H1 (cell line): Measurements from ENCODE around the gene DISC1. TPM values are rescaled to one million over a fixed set of nuclear protein-coding genes. Genes with fewer than 3 reads are reported as not detected.

Experiments
- CTCF ChIA-PET: fragments of 300-600 bp; sonication (Branson Sonifier 250); formaldehyde crosslinking; loops from one replicate; lab custom pipeline; 2021; ENCODE audit not compliant: partially characterized antibody; lab: Charles Lee
- POLR2A ChIA-PET: fragments of 300-600 bp; sonication (Branson Sonifier 250); formaldehyde crosslinking; loops from one replicate; lab custom pipeline; 2021; ENCODE audit warnings: inconsistent platforms; ENCODE audit not compliant: partially characterized antibody; lab: Charles Lee
- DNase-seq, 2 experiments: peaks; one replicate each; pipeline versions ENCODE4 v3.0.0 to v3.0.0-alpha.2; 2010 to 2022; ENCODE audit warnings: low spot score in 2 of 2, low read depth in 1 of 2, mixed read lengths in 1 of 2
- FAIRE-seq: peaks from 2 replicates; lab custom pipeline; 2011; peaks lifted over from hg19 to GRCh38; lab: Jason Lieb, UNC
- H2AFZ ChIP-seq: 2 replicates; pipeline ENCODE4 v1.8.1; 2012; ENCODE audit warnings: low read length, inconsistent platforms
- H2AK5ac ChIP-seq: 2 replicates; pipeline ENCODE4 v1.6.1; 2013; ENCODE audit warnings: low read depth, low read length
- H2BK120ac ChIP-seq: replicated peaks from 2 replicates; pipeline ENCODE3; 2013; ENCODE audit warnings: low read depth, low read length, inconsistent platforms
- H2BK12ac ChIP-seq: 2 replicates; pipeline ENCODE4 v1.6.1; 2013; ENCODE audit warnings: low read depth, low read length
- H2BK15ac ChIP-seq: 2 replicates; pipeline ENCODE4 v1.6.1; 2013; ENCODE audit warnings: low read length
- H2BK20ac ChIP-seq: 2 replicates; pipeline ENCODE4 v1.6.1; 2013; ENCODE audit warnings: low read length
- H2BK5ac ChIP-seq: 2 replicates; pipeline ENCODE4 v1.6.1; 2013; ENCODE audit warnings: low read depth, low read length
- H3K14ac ChIP-seq: 2 replicates; pipeline ENCODE4 v1.6.1; 2013; ENCODE audit warnings: inconsistent platforms; ENCODE audit not compliant: insufficient read length
- H3K18ac ChIP-seq: 2 replicates; pipeline ENCODE4 v1.6.1; 2013; ENCODE audit warnings: low read length; ENCODE audit errors: extremely low read depth
- H3K23ac ChIP-seq: 2 replicates; pipeline ENCODE4 v1.6.1; 2013; ENCODE audit warnings: inconsistent platforms; ENCODE audit not compliant: insufficient read length
- H3K23me2 ChIP-seq: 2 replicates; pipeline ENCODE4 v1.6.1; 2013; ENCODE audit warnings: low read depth, low read length
- H3K27ac ChIP-seq: 2 replicates; pipeline ENCODE4 v1.6.1; 2011; ENCODE audit warnings: low read depth, low read length, inconsistent platforms
- H3K27me3 ChIP-seq, 4 experiments: replicated peaks in 1 of 4; 1 replicate in 1 of 4; 2 replicates in 3 of 4; pipeline versions ENCODE4 v1.6.1 to v1.8.1; 2011 to 2013; ENCODE audit warnings: low read length in 3 of 4, mild to moderate bottlenecking in 3 of 4, inconsistent platforms in 2 of 4, mixed read lengths in 2 of 4, moderate library complexity in 1 of 4; ENCODE audit not compliant: control insufficient read depth in 3 of 4, insufficient read depth in 3 of 4; ENCODE audit errors: extremely low read depth in 1 of 4
- H3K36me3 ChIP-seq, 4 experiments: 2 replicates each; pipeline versions ENCODE4 v1.6.1 to v1.8.1; 2011 to 2013; ENCODE audit warnings: mild to moderate bottlenecking in 4 of 4, low read length in 3 of 4, moderate library complexity in 2 of 4, control low read depth in 1 of 4, inconsistent platforms in 1 of 4; ENCODE audit not compliant: insufficient read depth in 4 of 4, control insufficient read depth in 2 of 4
- H3K4ac ChIP-seq: replicated peaks from 2 replicates; pipeline ENCODE3; 2013; ENCODE audit warnings: low read length, low read depth, mixed read lengths, inconsistent platforms; ENCODE audit not compliant: insufficient read length
- H3K4me1 ChIP-seq, 4 experiments: replicated peaks in 1 of 4; 1 replicate in 1 of 4; 2 replicates in 3 of 4; pipeline versions ENCODE4 v1.6.1 to v1.8.1; 2011 to 2013; ENCODE audit warnings: low read length in 3 of 4, inconsistent platforms in 2 of 4, mixed read lengths in 1 of 4; ENCODE audit not compliant: insufficient read depth in 4 of 4, control insufficient read depth in 3 of 4
- H3K4me2 ChIP-seq, 2 experiments: 2 replicates each; pipeline versions ENCODE4 v1.6.1 to v1.8.1; 2011 to 2013; ENCODE audit warnings: low read depth in 2 of 2, low read length in 2 of 2, control low read depth in 1 of 2, inconsistent platforms in 1 of 2, mild to moderate bottlenecking in 1 of 2; ENCODE audit not compliant: insufficient read depth in 1 of 2
- H3K4me3 ChIP-seq, 4 experiments: fragments of 200-600, 300-600 bp in 1 of 4; sonication (generic), shearing (Covaris generic), sonication (Bioruptor Twin) in 1 of 4; 2 replicates each; pipeline versions ENCODE4 v1.5.1 to v1.8.1; 2011 to 2016; ENCODE audit warnings: low read length in 4 of 4, low read depth in 3 of 4, control low read depth in 2 of 4, inconsistent platforms in 2 of 4, mild to moderate bottlenecking in 2 of 4, mixed read lengths in 1 of 4, moderate library complexity in 1 of 4; ENCODE audit not compliant: insufficient read depth in 2 of 4; ENCODE audit errors: extremely low read depth in 1 of 4
- H3K56ac ChIP-seq: replicated peaks from 2 replicates; pipeline ENCODE3; 2013; ENCODE audit warnings: low read depth, mild to moderate bottlenecking, mixed read lengths, low read length, inconsistent platforms; ENCODE audit not compliant: insufficient read length
- H3K79me1 ChIP-seq: 2 replicates; pipeline ENCODE4 v1.6.1; 2013; ENCODE audit warnings: low read depth, low read length, control low read depth
- H3K79me2 ChIP-seq, 2 experiments: 2 replicates each; pipeline versions ENCODE4 v1.6.1 to v1.8.1; 2012 to 2013; ENCODE audit warnings: low read length in 2 of 2, mild to moderate bottlenecking in 2 of 2, inconsistent platforms in 1 of 2; ENCODE audit not compliant: insufficient read depth in 2 of 2, control insufficient read depth in 1 of 2
- H3K9ac ChIP-seq, 4 experiments: replicated peaks in 1 of 4; 1 replicate in 1 of 4; 2 replicates in 3 of 4; pipeline versions ENCODE4 v1.6.1 to v1.8.1; 2011 to 2013; ENCODE audit warnings: low read depth in 3 of 4, low read length in 3 of 4, control low read depth in 2 of 4, mild to moderate bottlenecking in 2 of 4, moderate library complexity in 2 of 4, inconsistent platforms in 1 of 4; ENCODE audit errors: extremely low read depth in 1 of 4
- H3K9me3 ChIP-seq, 2 experiments: 2 replicates each; pipeline versions ENCODE4 v1.6.1 to v1.8.1; 2012 to 2013; ENCODE audit warnings: mild to moderate bottlenecking in 2 of 2, moderate library complexity in 2 of 2, control low read depth in 1 of 2, inconsistent platforms in 1 of 2, low read depth in 1 of 2, low read length in 1 of 2, mixed read lengths in 1 of 2; ENCODE audit not compliant: insufficient read depth in 2 of 2
- H4K20me1 ChIP-seq, 2 experiments: replicated peaks in 1 of 2; 2 replicates each; pipeline versions ENCODE3 to v1.8.1; 2011 to 2013; ENCODE audit warnings: inconsistent platforms in 2 of 2, low read length in 2 of 2, mild to moderate bottlenecking in 1 of 2; ENCODE audit not compliant: insufficient read depth in 2 of 2, control insufficient read depth in 1 of 2
- H4K5ac ChIP-seq: 2 replicates; pipeline ENCODE4 v1.6.1; 2013; ENCODE audit warnings: low read length, low read depth, mixed read lengths, inconsistent platforms; ENCODE audit not compliant: insufficient read length
- H4K8ac ChIP-seq: 2 replicates; pipeline ENCODE4 v1.8.0; 2013; ENCODE audit warnings: mild to moderate bottlenecking, moderate library complexity, low read length, inconsistent platforms; ENCODE audit not compliant: insufficient read depth; ENCODE audit errors: extremely low read depth
- H4K91ac ChIP-seq: replicated peaks from 2 replicates; pipeline ENCODE3; 2013; ENCODE audit warnings: low read length, mixed read lengths, inconsistent platforms; ENCODE audit not compliant: insufficient read length
- RNF2 ChIP-seq: fragments of 200-900, 300-1000 bp; sonication (generic); IDR thresholded peaks from 2 replicates; pipeline ENCODE4 v1.7.1; 2016; ENCODE audit warnings: borderline replicate concordance, low read depth, mild to moderate bottlenecking, antibody characterized with exemption, low read length; ENCODE audit not compliant: poor library complexity, severe bottlenecking; ENCODE audit errors: missing control alignments
- SIRT6 ChIP-seq: IDR thresholded peaks from one replicate; pipeline ENCODE4 v1.7.1; 2012; ENCODE audit warnings: low read length, inconsistent platforms
- SIX5 ChIP-seq: IDR thresholded peaks from 2 replicates; pipeline ENCODE4 v1.6.1; 2011; ENCODE audit warnings: mild to moderate bottlenecking, low read depth, low read length
- SUZ12 ChIP-seq: fragments of 200-600 bp; sonication (generic); IDR thresholded peaks from 2 replicates; pipeline ENCODE4 v1.6.1; 2012; ENCODE audit warnings: mild to moderate bottlenecking, inconsistent platforms, low read length, moderate library complexity, mixed read lengths
- YY1 ChIP-seq: IDR thresholded peaks from 2 replicates; pipeline ENCODE4 v1.6.1; 2011; ENCODE audit warnings: low read depth, mild to moderate bottlenecking, low read length
- WGBS, 2 experiments: shearing (Covaris generic) in 1 of 2; methylation state at CpG; one replicate each; pipeline versions ENCODE4 v1.1.6 to v1.1.7; 2013 to 2015; ENCODE audit warnings: low lambda C conversion rate in 2 of 2, mixed read lengths in 2 of 2, inconsistent platforms in 1 of 2, low coverage in 1 of 2, missing lambda C conversion rate in 1 of 2; ENCODE audit not compliant: insufficient replicate concordance in 2 of 2, insufficient coverage in 1 of 2, insufficient read length in 1 of 2; ENCODE audit errors: extremely low coverage in 1 of 2, missing lambda C conversion rate in 1 of 2; 5-methylcytosine and 5-hydroxymethylcytosine counted together
- polyA plus RNA-seq, 7 experiments: library from polyadenylated mRNA; depleted of rRNA in 3 of 7; stranded (reverse) in 5 of 7; unstranded in 2 of 7; fragments of >200 nt in 5 of 7; fragments of 200-250 nt in 2 of 7; gene quantifications; 1 replicate in 5 of 7; 2 replicates in 1 of 7; 4 replicates in 1 of 7; pipeline versions ENCODE4 v1.2.1 to v1.2.3, GENCODE V29; 2011 to 2013; ENCODE audit warnings: missing spikeins in 2 of 7, mixed read lengths in 2 of 7
- total RNA-seq: library from RNA; stranded (reverse); fragmentation: NEBNext Ultra II Directional; extraction: Animal tissue kit (Norgen Biotek cat#: 25700); gene quantifications from 2 replicates; pipeline ENCODE4 v1.2.1, GENCODE V29; 2021

The DISC1 gene
- total and polyA plus RNA-seq, 2 of the 8 experiments (the other 6 are each of a cell fraction or from before 2014, with no cell fraction given): 1.1 to 3.5 TPM

DNA sequence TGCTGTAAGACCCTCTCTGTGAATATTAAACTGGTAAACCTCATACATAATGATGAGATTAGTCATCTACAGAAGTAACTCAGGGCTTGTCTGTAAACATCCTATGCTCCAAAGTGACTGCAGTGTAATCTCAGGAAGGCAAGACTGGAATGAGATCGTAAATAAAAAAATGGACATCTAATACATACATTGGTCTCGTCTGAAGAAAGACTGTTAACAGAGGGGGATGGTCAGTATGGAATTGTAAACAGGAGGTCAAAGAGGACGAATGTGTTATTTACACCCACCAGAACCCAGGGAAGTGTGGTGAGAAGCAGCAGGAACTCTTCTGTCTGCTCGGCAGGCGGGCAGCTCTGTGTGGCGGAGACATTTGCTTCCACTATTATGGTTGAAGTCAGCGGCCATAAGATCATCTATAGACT, 51.4 kb downstream of the DISC1 start:
- Histone ChIP-seq H3K56ac (no peak overlapping the region), H3K4ac (no peak overlapping the region), H3K9me3 (no peaks in the 10 kb centered on the region), H3K4me2 (no peak overlapping the region), H2BK5ac (no peak overlapping the region), H2BK12ac (no peak overlapping the region), H3K18ac (no peak overlapping the region), H2BK120ac (no peak overlapping the region), H4K20me1 (no peaks in the 10 kb centered on the region), H4K91ac (no peak overlapping the region), H2BK20ac (no peak overlapping the region), H3K36me3 (no peaks in the 10 kb centered on the region), H3K27ac (no peak overlapping the region), H4K8ac (no peak overlapping the region), H3K27me3 (no peaks in the 10 kb centered on the region), H4K5ac (no peak overlapping the region), H3K4me3 (no peak overlapping the region), H3K79me2 (no peaks in the 10 kb centered on the region), H3K14ac (no peak overlapping the region), H2AK5ac (no peak overlapping the region), H2BK15ac (no peak overlapping the region), H3K23me2 (no peaks in the 10 kb centered on the region), H2AFZ (no peak overlapping the region), H3K4me1 (no peaks in the 10 kb centered on the region; a peak in 1 of 7 replicates), H3K9ac (no peak overlapping the region), H3K23ac (no peak overlapping the region), H3K79me1 (no peaks in the 10 kb centered on the region)
- ChIA-PET CTCF (interaction anchor here (1.1 kb wide), 1 partner anchor 14 kb away, joined by 3 read pairs; no protein-coding TSS in a partner anchor), POLR2A (no interaction called here)
- FAIRE-seq (no peak), DNase-seq (no peak)
- no peak for TF ChIP-seq RNF2
- TF ChIP-seq YY1: no peak
- no peak for TF ChIP-seq SIRT6
- TF ChIP-seq SIX5: no peak
- TF ChIP-seq SUZ12: no peak
- 84% methylated on average over 7 of the region's 7 CpGs; no CpG with 5 or more reads in 1 of the 2 experiments for WGBS, 2 experiments
